Breast epithelium (tissue), 3 donors: ENCODE data around the gene LHFPL2.

Experiments
- POLR2A ChIP-seq: fragments of 450-650 bp; IDR thresholded peaks from one replicate; pipeline ENCODE4 v1.6.1; 2016; ENCODE audit warnings: antibody characterized with exemption, mild to moderate bottlenecking, moderate library complexity
- POLR2AphosphoS5 ChIP-seq, 3 donors: sonication (generic); formaldehyde crosslinking; IDR thresholded peaks; one replicate each; pipeline ENCODE4 v1.6.1; 2017; ENCODE audit warnings: antibody characterized with exemption in 3 of 3
- TF ChIP-seq, protein P1 (sequence below), 3 donors: fragments of 450-650 bp; IDR thresholded peaks; one replicate each; pipeline ENCODE4 v1.5.1; 2016 to 2017; ENCODE audit warnings: antibody characterized with exemption in 3 of 3, mild to moderate bottlenecking in 3 of 3, moderate library complexity in 3 of 3

DNA sequence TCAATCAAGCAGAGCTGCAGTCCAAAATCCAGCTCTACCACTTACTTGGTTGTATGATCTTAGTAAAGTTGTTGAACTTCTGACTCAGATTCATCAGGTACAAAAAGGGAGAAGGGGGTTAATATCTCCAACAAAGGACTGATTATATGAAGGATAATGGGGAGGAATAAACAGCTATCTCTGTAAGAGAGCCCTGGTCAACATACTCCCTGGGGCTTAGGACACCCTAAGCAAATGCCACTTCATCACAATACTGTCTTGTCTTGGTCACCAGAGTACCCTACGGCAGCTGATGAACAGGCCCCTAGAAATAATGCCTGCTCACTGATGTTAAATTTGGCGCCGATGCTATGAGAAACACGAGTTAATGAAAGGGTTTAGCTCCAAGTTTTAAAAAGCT lies 34.8 kb downstream of the LHFPL2 start:
- TF ChIP-seq, protein P1, sequence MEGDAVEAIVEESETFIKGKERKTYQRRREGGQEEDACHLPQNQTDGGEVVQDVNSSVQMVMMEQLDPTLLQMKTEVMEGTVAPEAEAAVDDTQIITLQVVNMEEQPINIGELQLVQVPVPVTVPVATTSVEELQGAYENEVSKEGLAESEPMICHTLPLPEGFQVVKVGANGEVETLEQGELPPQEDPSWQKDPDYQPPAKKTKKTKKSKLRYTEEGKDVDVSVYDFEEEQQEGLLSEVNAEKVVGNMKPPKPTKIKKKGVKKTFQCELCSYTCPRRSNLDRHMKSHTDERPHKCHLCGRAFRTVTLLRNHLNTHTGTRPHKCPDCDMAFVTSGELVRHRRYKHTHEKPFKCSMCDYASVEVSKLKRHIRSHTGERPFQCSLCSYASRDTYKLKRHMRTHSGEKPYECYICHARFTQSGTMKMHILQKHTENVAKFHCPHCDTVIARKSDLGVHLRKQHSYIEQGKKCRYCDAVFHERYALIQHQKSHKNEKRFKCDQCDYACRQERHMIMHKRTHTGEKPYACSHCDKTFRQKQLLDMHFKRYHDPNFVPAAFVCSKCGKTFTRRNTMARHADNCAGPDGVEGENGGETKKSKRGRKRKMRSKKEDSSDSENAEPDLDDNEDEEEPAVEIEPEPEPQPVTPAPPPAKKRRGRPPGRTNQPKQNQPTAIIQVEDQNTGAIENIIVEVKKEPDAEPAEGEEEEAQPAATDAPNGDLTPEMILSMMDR (IDR thresholded peaks at IDR 0.05): no peak
- no peak for TF ChIP-seq POLR2A
- no peak for TF ChIP-seq POLR2AphosphoS5 (IDR thresholded peaks at IDR 0.05)
